Calu3 (cell line): ENCODE data around the gene CEP250. TPM values are rescaled to one million over a fixed set of nuclear protein-coding genes. Genes with fewer than 3 reads are reported as not detected.

Source experiments
- BruUV-seq: library from RNA; stranded (reverse); fragments of 400-500 nt; replicated peaks from 2 replicates; lab custom pipeline; 2021; lab: Mats Ljungman, UMichigan
- CTCF ChIA-PET: fragments of 300-600 bp; sonication (Branson Sonifier 250); formaldehyde crosslinking; loops from one replicate; lab custom pipeline; 2022; ENCODE audit warnings: antibody characterized with exemption; lab: Charles Lee
- DNase-seq: peaks from one replicate; pipeline ENCODE4 v3.0.0; 2022
- H3K27ac Mint-ChIP-seq: one replicate; pipeline ENCODE4 v1.8.0; 2022; ENCODE audit warnings: mixed read lengths; ENCODE audit not compliant: unreplicated experiment
- H3K27me3 Mint-ChIP-seq: one replicate; pipeline ENCODE4 v1.8.0; 2022; ENCODE audit warnings: mixed read lengths; ENCODE audit not compliant: unreplicated experiment
- H3K36me3 Mint-ChIP-seq: one replicate; pipeline ENCODE4 v1.8.0; 2022; ENCODE audit warnings: mild to moderate bottlenecking, moderate library complexity, mixed read lengths; ENCODE audit not compliant: insufficient read depth, unreplicated experiment
- H3K4me1 Mint-ChIP-seq: one replicate; pipeline ENCODE4 v1.8.0; 2022; ENCODE audit warnings: mild to moderate bottlenecking, low read depth, mixed read lengths; ENCODE audit not compliant: unreplicated experiment
- H3K4me3 Mint-ChIP-seq: one replicate; pipeline ENCODE4 v1.8.0; 2022; ENCODE audit warnings: mild to moderate bottlenecking, low read depth, moderate library complexity, mixed read lengths; ENCODE audit not compliant: unreplicated experiment
- H3K9me3 Mint-ChIP-seq: one replicate; pipeline ENCODE4 v1.8.0; 2022; ENCODE audit warnings: low read depth, mixed read lengths; ENCODE audit not compliant: unreplicated experiment
- CTCF ChIP-seq: fragments of 200-600 bp; IDR thresholded peaks from one replicate; pipeline ENCODE4 v1.8.0; 2022; ENCODE audit warnings: antibody characterized with exemption; ENCODE audit not compliant: unreplicated experiment
- intact Hi-C: fragments of 100-400 bp; cut with micrococcal nuclease; formaldehyde crosslinking; loops from one replicate; pipeline ENCODE4 v1.10.0; 2022; ENCODE audit not compliant: unreplicated experiment
- total RNA-seq: library from RNA; stranded (reverse); gene quantifications from 2 replicates; pipeline ENCODE4 v1.2.3, GENCODE V29; 2022

The CEP250 gene
- total RNA-seq, 1 experiment from 2014 or later = 61.0 TPM

DNA sequence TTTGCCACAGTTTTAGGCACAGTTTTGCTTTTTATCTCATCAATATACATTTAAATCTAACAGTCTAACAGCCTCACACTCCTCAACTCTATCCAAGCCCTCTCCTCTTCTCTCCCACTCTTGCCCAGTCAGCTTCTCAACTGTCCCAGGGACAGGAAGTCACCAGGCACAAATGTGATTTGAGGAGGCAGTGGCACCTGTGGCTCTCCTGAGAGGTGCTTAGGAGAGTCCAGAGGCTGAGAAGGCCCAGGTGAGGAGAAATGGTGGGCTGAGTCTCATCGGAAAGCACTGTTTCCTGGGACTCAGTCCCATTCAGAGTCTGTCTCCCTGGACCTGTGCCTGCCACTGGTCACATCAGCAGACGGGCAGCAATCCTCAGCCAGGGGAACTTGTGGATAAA, 22.1 kb upstream of the CEP250 start:
- no peak for TF ChIP-seq CTCF
- no peaks in the 10 kb centered on the region for H3K27me3 Mint-ChIP-seq
- no TSS peak for BruUV-seq
- H3K4me3 Mint-ChIP-seq = no peak overlapping the region
- DNase-seq = no peak
- intact Hi-C loops = no loop called here
- CTCF ChIA-PET = interaction anchor here (0.9 kb wide), 1 partner anchor 13 kb away, joined by 3 read pairs; no protein-coding TSS in a partner anchor
- H3K27ac Mint-ChIP-seq = no peak overlapping the region
- H3K9me3 Mint-ChIP-seq = no peaks in the 10 kb centered on the region
- peaks cover 9% of the 10 kb centered on the region for H3K4me1 Mint-ChIP-seq
- no peaks in the 10 kb centered on the region for H3K36me3 Mint-ChIP-seq

- Mint-ChIP-seq H3K27me3 (no peaks in the 10 kb centered on the region), H3K36me3 (no peaks in the 10 kb centered on the region)
Measured at GRCh38 chr20:35434085-35435005, 21.1 kb upstream of the CEP250 start.

DNA sequence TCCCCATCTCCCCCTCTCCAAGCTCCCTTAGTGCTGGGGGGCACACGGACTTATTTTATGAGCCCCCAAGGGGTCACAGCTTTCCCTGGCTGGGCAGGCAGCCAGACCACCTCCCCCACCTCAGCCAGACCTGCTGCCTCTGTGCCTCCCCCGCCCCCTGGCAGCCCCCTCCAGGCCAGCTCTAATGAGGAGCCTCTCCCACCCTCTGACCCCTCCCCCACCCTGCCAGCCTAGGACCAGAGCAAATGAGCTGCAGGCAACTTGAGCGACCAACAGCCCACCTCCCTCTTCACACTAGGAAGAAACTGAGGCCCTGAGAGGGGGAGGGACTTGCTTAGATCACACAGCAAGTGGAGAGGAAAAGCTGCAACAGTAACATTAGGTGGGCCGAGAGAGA, 19.2 kb upstream of the CEP250 start:
- TF ChIP-seq CTCF = no peak
- Mint-ChIP-seq H3K4me1 (peaks cover 19% of the 10 kb centered on the region), H3K9me3 (no peaks in the 10 kb centered on the region), H3K27me3 (no peaks in the 10 kb centered on the region), H3K4me3 (no peak overlapping the region), H3K36me3 (no peaks in the 10 kb centered on the region), H3K27ac (no peak overlapping the region)
- CTCF ChIA-PET = interaction anchor here (0.6 to 1.0 kb wide), 3 partner anchors 10 to 82 kb away, joined by 3 to 6 read pairs (median 3); no protein-coding TSS in a partner anchor
- DNase-seq = no peak
- no TSS peak for BruUV-seq
- intact Hi-C loops = no loop called here

More at GRCh38 chr20:35434085-35435005, 21.1 kb upstream of the CEP250 start:
- DNase-seq = no peak
- Mint-ChIP-seq H3K9me3 (no peaks in the 10 kb centered on the region), H3K27ac (no peak overlapping the region), H3K4me1 (peaks cover 19% of the 10 kb centered on the region), H3K4me3 (no peak overlapping the region)
- CTCF ChIA-PET = interaction anchor here (0.5 to 0.6 kb wide), 3 partner anchors 47 to 1379 kb away, joined by 3 to 4 read pairs (median 3); no protein-coding TSS in a partner anchor
- intact Hi-C loops = no loop called here
- BruUV-seq = no TSS peak
- TF ChIP-seq CTCF = no peak

GRCh38 chr20:35437599-35437998, 17.8 kb upstream of the CEP250 start:
- H3K4me3 Mint-ChIP-seq = no peak overlapping the region

More at GRCh38 chr20:35437599-35437998, 17.8 kb upstream of the CEP250 start:
- CTCF ChIA-PET = interaction anchor here (0.6 kb wide), 2 partner anchors 77 to 1275 kb away, joined by 4 to 7 read pairs; no protein-coding TSS in a partner anchor
- Mint-ChIP-seq H3K36me3 (no peaks in the 10 kb centered on the region), H3K4me1 (peaks cover 14% of the 10 kb centered on the region), H3K27me3 (no peaks in the 10 kb centered on the region), H3K27ac (no peak overlapping the region), H3K9me3 (no peaks in the 10 kb centered on the region)
- BruUV-seq = no TSS peak
- no peak for DNase-seq
- intact Hi-C loops = no loop called here
- no peak for TF ChIP-seq CTCF
